GM15510 (cell line): ENCODE measurements around the gene SLC25A41.

Experiments
- POLR2A ChIP-seq: IDR thresholded peaks from 3 replicates; pipeline ENCODE4 v1.6.1; 2011; ENCODE audit warnings: borderline replicate concordance; ENCODE audit not compliant: insufficient read length; ENCODE audit errors: extremely low read depth

The SLC25A41 gene

DNA sequence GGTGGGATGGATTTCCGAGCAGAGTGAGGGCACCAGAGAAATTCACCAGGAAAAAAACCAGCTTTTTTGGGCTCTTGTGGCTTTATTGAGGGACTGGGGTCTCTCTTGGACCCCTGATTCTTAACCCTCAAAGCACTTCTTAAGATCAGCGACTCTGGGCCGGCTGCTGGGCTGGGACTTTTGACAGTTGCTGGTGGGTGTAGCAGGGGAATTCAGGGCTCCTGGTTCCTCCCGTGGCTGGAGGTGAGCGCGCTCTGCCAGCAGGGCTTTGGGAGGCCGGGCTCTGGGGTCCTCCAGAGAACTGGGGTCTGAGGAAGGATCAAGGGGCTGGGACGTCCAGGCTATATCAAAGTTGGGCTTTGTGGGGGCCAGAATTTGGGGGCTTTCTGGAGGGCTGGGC, 33.8 kb upstream of the SLC25A41 start:
- TF ChIP-seq POLR2A = no peak

DNA sequence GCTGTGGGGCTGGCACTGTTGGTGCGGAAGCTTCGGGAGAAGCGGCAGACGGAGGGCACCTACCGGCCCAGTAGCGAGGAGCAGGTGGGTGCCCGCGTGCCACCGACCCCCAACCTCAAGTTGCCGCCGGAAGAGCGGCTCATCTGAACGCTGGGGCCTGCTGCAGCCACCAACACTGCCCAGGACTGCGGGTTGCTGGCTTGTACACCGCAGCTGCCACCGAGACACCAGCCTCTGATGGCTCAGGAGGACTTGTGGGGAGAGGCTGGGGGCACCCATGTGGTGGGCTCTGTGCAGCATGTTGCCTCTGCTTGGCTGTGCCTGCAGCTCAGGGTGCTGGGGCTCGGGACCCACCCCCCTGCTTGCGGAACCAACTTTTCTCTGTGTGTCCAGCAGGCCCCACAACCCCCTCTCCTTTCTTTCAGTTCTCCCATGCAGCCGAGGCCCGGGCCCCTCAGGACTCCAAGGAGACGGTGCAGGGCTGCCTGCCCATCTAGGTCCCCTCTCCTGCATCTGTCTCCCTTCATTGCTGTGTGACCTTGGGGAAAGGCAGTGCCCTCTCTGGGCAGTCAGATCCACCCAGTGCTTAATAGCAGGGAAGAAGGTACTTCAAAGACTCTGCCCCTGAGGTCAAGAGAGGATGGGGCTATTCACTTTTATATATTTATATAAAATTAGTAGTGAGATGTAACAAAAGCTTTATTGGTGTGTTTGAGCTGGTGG, 33.1 kb upstream of the SLC25A41 start:
- TF ChIP-seq POLR2A = peak; percentile 28

DNA sequence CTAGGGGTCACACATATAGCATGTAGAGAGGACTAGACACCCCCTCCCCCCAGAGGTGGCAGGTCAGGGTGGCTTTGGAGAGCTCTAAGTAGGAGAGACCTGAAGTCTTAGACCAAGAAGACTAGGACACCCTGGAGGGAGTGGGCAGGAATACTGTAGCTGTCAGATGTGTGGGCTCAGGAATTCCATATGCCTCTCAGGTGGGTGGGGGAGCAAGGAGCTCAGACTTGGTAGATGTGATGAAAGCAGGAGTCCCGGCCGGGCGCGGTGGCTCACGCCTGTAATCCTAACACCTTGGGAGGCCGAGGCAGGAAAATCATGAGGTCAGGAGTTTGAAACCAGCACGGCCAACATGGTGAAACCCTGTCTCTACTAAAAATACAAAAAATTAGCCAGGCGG, 32.1 kb upstream of the SLC25A41 start:
- no peak for TF ChIP-seq POLR2A

DNA sequence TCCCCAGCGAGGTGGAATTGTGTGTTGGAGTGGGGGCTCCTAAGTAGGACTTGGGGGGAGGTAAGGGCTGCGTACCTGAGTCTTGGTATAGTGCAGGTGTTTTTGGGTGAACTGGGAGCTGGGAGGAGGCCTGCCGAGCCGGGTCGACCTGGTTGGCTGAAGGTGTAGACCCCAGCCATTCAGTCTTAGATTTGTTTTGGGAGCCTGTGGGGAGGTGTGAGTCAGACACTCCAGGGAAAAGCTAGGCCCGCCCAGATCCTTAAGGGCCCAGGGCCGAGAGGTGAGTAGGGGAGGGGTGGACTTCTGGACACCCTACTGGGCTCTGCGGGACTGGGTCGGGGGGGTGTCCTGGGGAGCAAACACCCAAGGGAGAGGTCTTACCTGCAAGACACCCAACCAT, 31.4 kb upstream of the SLC25A41 start:
- no peak for TF ChIP-seq POLR2A

DNA sequence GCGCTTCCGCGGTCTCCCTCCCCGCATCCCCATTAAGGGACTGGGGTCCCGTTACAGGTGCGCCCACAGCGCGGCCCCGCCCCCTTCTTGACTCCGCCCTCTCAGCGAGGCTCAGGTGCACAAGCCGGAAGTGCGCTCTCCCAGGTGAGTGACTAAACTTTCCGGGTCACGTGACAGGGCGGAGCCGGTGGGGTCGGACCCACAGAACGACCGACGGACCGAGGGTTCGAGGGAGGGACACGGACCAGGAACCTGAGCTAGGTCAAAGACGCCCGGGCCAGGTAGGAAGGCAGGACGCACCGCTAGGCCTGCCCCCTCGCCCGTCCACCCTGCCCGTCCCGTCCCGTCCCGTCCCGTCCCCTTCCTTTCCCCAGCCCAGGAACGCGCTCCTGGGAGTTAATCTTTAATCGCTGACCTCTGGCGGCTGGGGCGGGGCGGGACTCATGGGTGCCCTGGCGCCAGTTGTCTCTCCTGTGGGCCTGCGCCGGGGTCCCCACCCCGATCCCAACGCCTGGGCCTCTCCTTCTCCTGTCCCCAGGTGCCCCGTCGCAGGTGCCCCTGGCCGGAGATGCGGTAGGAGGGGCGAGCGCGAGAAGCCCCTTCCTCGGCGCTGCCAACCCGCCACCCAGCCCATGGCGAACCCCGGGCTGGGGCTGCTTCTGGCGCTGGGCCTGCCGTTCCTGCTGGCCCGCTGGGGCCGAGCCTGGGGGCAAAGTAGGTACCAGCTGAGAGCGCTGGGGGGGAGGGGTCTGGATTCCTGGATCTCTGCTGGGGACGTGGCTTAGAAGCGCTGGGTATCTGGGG, 30.7 kb upstream of the SLC25A41 start, which contains the start of gene CRB3:
TSS of gene CRB3 (plus strand) at position 202 of the 804 bp plus-strand sequence. CDS start at position 633, 431 bp downstream.
- TF ChIP-seq POLR2A = no peak

DNA sequence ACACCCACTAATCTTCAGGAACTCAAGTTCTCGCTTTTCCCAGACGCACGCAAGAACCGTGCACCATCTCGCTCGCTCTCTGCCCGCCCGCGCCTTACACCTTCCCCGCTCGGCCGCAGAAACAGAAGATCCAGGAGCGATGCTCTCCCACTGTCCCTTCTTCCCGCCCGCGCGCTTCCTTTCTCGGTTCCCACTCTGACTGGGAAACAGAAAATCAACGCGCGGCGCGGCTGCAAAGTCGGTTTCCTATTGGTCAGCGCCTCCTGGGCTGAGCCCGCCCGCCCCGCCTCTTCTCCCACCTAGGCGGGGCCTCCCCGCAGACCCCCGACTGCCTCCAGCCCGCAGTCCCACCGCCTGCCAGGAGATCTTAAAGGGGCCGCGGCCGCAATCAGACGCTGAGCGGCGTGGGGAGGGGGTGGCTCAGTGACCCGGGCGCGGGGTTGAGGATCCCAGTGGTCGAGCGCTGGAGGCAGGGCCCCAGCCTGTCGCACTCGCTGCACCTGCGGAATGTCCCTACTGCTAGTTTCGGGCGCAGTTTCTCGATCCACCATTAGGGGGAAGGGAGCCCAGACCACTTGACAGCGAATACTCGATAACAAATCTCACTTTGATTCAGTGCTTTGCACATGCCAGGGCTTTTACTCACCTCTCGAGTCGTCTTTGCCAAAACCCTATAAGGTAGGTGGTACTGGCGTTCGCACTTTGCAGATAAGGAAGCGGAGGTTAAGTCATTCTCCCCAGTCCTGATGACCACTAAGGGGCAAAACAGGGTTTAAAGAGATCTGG, 26.7 kb upstream of the SLC25A41 start:
- peak; percentile 60 for TF ChIP-seq POLR2A

DNA sequence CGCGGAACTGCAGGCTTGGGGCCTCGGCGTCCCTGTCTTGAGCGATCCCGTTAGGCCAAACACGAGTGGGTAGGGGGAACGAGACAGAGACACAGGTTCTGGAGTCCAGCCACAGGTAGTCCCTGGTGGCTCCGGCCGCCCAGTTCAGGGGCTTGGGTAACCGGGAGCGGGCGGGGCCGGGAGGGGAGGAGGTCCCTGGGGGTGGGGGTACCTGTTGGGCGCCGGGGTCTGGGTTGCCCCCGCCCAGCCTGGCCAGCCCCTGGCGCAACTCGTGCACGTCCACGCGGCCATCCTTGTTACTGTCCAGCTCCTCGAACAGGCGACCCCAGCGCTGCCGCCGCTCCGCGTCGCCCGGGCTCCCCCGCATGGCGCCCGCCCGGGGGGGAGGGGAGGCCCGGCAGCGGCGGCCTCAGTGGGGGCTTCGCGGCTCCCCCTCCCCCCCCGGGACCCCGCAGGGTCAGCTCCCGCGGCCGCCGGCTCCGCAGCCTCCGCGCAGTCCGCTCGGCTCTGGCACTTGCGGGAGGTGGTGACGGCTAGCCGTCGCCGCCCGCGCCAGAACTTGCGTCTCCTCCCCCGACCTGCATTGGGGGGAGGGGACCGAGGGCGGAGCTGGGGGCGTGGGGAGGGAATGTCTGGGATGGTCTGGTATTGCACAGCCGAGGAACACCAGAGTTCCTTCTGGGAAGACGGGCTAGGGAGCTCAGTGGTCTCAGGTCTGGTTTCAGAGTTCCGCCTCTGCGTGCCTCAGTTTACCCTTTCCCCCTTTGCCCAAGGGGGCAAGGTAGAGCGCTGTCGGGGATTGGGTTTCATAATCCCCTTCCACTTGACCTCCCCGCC, 25.9 kb upstream of the SLC25A41 start, which contains the start of gene SLC25A23:
TSS of gene SLC25A23 (minus strand) at position 531 of the 837 bp plus-strand sequence. CDS start at position 367, 164 bp downstream.
- TF ChIP-seq POLR2A = peak; percentile 61

DNA sequence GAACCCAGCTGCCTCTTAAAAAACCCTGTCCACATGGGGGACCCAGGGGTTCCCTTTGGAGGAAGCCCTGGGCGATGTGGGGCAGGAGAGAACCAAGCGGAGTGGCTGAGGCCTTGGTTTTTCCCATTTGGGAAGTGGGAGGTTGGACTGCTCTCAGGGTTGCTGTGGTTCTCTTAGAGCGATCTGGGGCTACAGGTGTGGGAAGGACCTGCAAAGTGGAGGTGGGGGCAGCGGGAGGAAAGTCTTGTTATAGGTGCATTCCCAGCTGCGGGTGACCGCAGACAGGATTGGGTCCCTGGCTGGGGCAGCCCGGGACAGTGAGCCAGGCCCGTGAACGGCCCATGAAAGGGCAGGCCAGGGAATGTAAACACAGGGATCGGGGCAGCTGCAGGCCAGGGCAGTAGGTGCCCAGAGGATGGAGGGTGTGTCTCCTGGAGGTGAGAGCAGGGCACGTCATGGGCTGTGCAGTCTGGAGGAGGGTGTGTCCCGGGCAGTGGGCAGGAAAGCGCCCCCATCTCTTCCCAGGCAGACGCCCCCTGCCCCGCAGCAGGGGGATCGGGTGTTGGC, 25.2 kb upstream of the SLC25A41 start:
- TF ChIP-seq POLR2A = no peak

DNA sequence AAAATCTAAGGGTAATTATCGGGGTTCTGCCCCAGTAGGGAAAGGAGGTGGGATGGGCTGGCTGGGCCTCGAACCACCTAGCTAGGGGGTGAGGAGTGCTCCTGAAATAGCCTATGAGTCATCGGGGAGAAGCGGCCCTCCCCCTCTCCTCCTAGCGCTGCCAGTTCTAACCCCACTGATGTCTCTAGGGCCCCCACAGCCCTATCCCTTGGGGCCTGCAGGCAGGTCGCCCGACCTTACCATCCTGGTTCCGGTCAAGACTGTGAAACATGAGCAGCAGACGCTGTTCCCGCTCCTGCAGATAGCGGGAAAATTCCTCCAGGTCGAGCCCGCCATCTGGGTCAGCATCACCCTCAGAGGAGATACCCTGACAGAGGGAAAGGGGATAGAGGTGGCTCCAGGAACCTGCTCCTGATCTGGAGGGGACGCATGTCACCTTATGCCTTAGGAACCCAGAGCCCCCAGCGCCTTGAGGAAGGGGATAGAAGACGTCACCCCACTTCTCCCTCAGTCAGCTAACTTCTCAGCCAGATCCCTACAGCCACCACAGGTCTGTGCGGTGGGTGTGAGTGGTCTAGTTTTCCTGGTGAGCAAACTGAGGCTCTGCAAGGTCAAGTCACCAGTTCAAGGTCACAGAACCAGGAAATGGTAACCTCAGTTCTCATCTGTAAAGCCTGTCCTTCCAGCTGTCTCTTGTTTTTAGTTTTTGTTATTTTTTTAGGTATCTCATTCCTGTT, 24.6 kb upstream of the SLC25A41 start:
- TF ChIP-seq POLR2A = no peak

DNA sequence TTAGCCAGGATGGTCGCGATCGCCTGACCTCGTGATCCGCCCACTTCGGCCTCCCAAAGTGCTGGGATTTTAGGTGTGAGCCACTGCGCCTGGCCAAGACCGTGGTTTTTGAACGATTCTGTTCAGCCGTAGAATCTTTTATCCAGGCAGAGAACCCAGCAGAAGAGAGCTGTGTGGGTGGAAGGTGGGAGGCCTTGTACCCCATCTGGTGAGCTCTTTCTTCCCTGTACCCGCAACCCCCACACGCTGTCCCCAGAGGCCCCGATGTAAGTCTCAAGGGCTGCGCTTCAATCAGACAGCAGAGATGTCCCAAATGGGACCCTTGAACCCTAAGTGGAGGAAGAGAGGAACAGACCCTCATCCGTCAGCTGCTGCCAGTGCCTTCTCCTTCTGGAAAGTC, 22.4 kb upstream of the SLC25A41 start:
- TF ChIP-seq POLR2A = no peak

DNA sequence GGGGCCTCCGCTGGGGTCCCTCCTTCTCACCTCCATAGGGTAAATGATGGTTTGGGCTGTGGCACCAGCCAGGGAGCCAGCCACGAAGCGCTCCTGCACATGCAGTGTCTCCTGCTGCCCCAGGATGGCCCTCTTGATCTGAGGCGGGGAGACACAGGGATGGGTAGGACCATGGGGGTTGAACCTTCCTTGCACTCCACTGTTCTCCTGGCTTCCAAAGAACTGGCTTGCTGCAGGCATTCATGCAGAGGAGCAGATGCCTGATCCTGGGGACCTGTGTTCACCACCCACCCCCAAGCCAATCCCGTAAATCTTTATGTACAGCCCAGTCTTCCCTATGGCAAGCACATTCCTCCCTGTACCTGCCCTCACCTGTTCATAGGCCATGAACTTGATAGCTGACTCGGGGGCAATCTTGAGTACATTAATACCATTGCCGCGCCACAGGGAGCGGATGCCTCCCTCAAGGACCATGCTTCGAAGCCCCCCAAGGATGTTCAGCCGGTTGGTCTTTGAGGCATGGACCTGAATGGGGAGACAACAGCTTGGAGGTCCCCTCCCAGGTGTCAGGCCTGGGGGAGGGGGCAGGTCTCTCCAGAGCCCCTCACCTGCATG, 20.5 kb upstream of the SLC25A41 start:
- no peak for TF ChIP-seq POLR2A

DNA sequence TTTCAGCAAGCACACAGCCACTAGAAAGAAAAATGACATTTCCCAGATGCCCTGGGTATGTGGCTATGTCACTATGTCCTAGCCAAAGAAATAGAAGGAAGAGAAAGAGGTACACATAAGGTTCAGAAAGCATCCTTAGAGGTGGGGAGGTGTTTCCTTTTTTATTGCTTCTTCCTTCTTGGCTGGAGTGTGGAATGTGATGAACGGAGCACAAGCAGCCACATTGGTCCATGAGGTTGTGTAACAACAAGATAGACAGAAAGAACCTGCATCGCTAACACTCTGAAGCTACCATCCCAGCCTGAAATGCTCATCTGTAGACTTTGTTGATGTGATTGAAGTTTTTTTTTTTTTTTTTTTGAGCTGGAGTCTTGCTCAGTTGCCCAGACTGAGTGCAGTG, 19.3 kb upstream of the SLC25A41 start:
- TF ChIP-seq POLR2A = no peak

DNA sequence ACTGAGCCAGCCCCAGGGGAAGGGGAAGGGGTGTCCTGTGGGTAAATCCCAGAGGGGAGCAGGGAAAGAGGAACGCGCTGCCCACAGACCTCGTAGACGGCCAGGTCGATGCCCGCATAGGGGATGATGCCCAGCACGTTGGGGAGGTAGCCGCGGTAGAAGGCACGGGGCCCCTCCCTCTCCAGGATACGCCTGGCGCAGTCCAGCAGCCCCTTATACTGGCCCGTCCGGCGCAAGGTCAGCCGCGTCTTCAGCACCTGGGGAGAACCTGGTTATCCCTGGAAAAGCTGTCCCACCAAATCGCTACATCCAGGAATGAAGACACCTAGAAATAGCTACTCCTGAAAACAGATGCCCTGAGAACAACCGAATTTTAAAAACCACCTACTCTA, 18.7 kb upstream of the SLC25A41 start:
- TF ChIP-seq POLR2A = no peak
